ENCODE data around the gene MRPS9. TPM values are rescaled to one million over a fixed set of nuclear protein-coding genes. Genes with fewer than 3 reads are reported as not detected.

MRPS9 gene
- total RNA-seq, 1 experiment from 2014 or later: 60.0 TPM

DNA sequence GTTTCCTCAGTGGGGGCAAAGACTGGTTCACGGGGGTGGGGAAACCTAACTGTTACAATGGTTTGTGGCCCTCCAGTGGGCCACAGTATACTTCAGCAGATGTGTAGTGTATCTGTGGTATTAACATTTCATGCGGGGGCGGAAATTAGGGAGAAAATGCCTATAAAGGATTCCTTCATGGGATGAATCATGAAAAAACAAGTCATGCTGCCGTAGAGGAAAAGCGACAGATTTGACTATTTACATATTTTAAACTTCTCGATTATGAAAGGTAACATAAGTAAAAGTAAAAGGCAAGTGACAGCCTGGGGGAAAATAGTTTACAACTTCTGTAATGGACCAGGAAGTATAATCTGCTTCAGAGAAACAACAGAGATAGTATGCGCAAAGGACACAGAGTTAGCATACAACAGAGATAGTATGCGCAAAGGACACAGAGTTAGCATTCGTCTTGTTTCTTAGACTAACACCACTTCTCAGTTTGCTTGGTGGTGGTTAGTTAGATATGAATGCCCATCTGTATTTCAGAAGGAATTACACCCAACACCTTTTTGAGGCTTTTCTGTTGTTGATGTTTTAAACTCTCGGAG, 41.1 kb downstream of the MRPS9 start:
- Histone ChIP-seq H4K8ac (replicated peaks; ENCODE audit: insufficient read length, low read depth, low read length) (no peak overlapping the region), H3K18ac (ENCODE audit: insufficient read length, low read depth, low read length) (no peak overlapping the region), H2AFZ (ENCODE audit: low read length) (no peak overlapping the region), H4K20me1 (ENCODE audit: control insufficient read depth, insufficient read depth, insufficient read length) (no peaks in the 10 kb centered on the region), H2BK20ac (ENCODE audit: low read depth, low read length, poor library complexity, severe bottlenecking) (no peak overlapping the region), H3K14ac (ENCODE audit: insufficient read depth, low read length) (no peak overlapping the region), H4K5ac (ENCODE audit: insufficient read length, low read depth, low read length) (no peak overlapping the region), H3T11ph (ENCODE audit: low read length) (no peak overlapping the region), H2BK12ac (ENCODE audit: insufficient read length, low read depth, low read length) (no peak overlapping the region), H3K23me2 (ENCODE audit: insufficient read length, low read depth, low read length, poor library complexity, severe bottlenecking) (no peaks in the 10 kb centered on the region), H3K79me2 (ENCODE audit: insufficient read depth, low read length) (no peaks in the 10 kb centered on the region), H3K4me1 (ENCODE audit: insufficient read depth, low read length) (peaks cover 2% of the 10 kb centered on the region; the same call in 1 of the 2 replicates), H3K9me3 (ENCODE audit: control insufficient read depth, low read depth, low read length) (no peaks in the 10 kb centered on the region), H2BK15ac (ENCODE audit: low read depth, low read length) (no peak overlapping the region), H3K4me2 (ENCODE audit: insufficient read depth, insufficient read length, low read length) (no peak overlapping the region), H2AK5ac (ENCODE audit: insufficient read length, low read length) (no peak overlapping the region), H3K27me3 (ENCODE audit: insufficient read depth, low read length) (no peaks in the 10 kb centered on the region), H4K91ac (ENCODE audit: insufficient read length, low read depth, low read length) (no peak overlapping the region), H3K56ac (ENCODE audit: insufficient read length, low read depth, low read length) (no peak overlapping the region), H3K23ac (ENCODE audit: insufficient read length, low read depth, low read length) (no peak overlapping the region), H2BK120ac (ENCODE audit: low read depth, low read length, poor library complexity, severe bottlenecking) (no peak overlapping the region), H3K27ac (ENCODE audit: insufficient read length, low read depth, low read length) (no peak overlapping the region), H2BK5ac (ENCODE audit: insufficient read length, low read length) (no peak overlapping the region), H3K9ac (ENCODE audit: extremely low read depth, insufficient read length, low read length) (no peak overlapping the region), H3K79me1 (ENCODE audit: insufficient read depth, low read depth, low read length, poor library complexity, severe bottlenecking) (no peaks in the 10 kb centered on the region), H3K4ac (ENCODE audit: low read depth, low read length) (no peak overlapping the region)
- Mint-ChIP-seq H3K27ac (peak overlapping the region; percentile 46 to 78 (median 60); a peak in 4 of 7 replicates), H3K4me1 (peaks cover 28 to 34% of the 10 kb centered on the region in 2 experiments), H3K27me3 (ENCODE audit: low read depth) (no peaks in the 10 kb centered on the region), H3K9me3 (no peaks in the 10 kb centered on the region), H3K36me3 (ENCODE audit: insufficient read depth in 1 of 3, low read depth in 3 of 3) (peaks cover 2 to 14% (median 13%) of the 10 kb centered on the region in 3 experiments), H3K4me3 (no peak overlapping the region)
- DNase-seq: no peak
- TF ChIP-seq, protein P1, sequence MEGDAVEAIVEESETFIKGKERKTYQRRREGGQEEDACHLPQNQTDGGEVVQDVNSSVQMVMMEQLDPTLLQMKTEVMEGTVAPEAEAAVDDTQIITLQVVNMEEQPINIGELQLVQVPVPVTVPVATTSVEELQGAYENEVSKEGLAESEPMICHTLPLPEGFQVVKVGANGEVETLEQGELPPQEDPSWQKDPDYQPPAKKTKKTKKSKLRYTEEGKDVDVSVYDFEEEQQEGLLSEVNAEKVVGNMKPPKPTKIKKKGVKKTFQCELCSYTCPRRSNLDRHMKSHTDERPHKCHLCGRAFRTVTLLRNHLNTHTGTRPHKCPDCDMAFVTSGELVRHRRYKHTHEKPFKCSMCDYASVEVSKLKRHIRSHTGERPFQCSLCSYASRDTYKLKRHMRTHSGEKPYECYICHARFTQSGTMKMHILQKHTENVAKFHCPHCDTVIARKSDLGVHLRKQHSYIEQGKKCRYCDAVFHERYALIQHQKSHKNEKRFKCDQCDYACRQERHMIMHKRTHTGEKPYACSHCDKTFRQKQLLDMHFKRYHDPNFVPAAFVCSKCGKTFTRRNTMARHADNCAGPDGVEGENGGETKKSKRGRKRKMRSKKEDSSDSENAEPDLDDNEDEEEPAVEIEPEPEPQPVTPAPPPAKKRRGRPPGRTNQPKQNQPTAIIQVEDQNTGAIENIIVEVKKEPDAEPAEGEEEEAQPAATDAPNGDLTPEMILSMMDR (conservative IDR thresholded peaks at IDR 0.05): no peak
- whole genome bisulfite sequencing (ENCODE audit: extremely low coverage, insufficient read length, low lambda C conversion rate): no CpG with 5 or more reads among the region's 10 CpGs
